ENCODE results near the gene SLC39A8.

GRCh38 chr4:102334624-102335023, 10.7 kb downstream of the SLC39A8 start:
- TF ChIP-seq CTCF (IDR thresholded peaks at IDR 0.05; ENCODE audit: insufficient read depth, low read length), result no peak
- no peak for TF ChIP-seq REST (IDR thresholded peaks at IDR 0.05; ENCODE audit: insufficient replicate concordance, low read depth)
- TF ChIP-seq POLR2AphosphoS5 (IDR thresholded peaks at IDR 0.05; ENCODE audit: low read depth), result no peak

Measured in HL-60 (cell line).